H9 (cell line): Measurements from ENCODE around the gene ANKRD44. TPM values are rescaled to one million over a fixed set of nuclear protein-coding genes. Genes with fewer than 3 reads are reported as not detected.

Experiments
- DNase-seq: peaks from one replicate; pipeline ENCODE4 v3.0.0-alpha.2; 2017
- H2AFZ ChIP-seq: one replicate; pipeline ENCODE4 v1.6.1; 2013; ENCODE audit warnings: mild to moderate bottlenecking, low read length, control low read depth, moderate library complexity
- H2AK5ac ChIP-seq: 2 replicates; pipeline ENCODE4 v1.6.1; 2013; ENCODE audit warnings: low read length, control low read depth, mixed read lengths; ENCODE audit not compliant: insufficient read length
- H2BK120ac ChIP-seq: one replicate; pipeline ENCODE4 v1.6.1; 2013; ENCODE audit warnings: low read depth, mild to moderate bottlenecking, low read length, control low read depth, inconsistent platforms; ENCODE audit not compliant: poor library complexity, severe bottlenecking
- H2BK12ac ChIP-seq: 2 replicates; pipeline ENCODE4 v1.6.1; 2013; ENCODE audit warnings: low read length, control low read depth, mixed read lengths, low read depth; ENCODE audit not compliant: insufficient read length
- H2BK15ac ChIP-seq: 2 replicates; pipeline ENCODE4 v1.6.1; 2013; ENCODE audit warnings: low read depth, low read length, control low read depth
- H2BK20ac ChIP-seq: one replicate; pipeline ENCODE4 v1.6.1; 2013; ENCODE audit warnings: low read depth, mild to moderate bottlenecking, low read length, control low read depth, inconsistent platforms; ENCODE audit not compliant: poor library complexity, severe bottlenecking
- H2BK5ac ChIP-seq: 2 replicates; pipeline ENCODE4 v1.6.1; 2013; ENCODE audit warnings: low read length, control low read depth, mixed read lengths; ENCODE audit not compliant: insufficient read length
- H3K14ac ChIP-seq: 2 replicates; pipeline ENCODE4 v1.6.1; 2013; ENCODE audit warnings: low read length, control low read depth; ENCODE audit not compliant: insufficient read depth
- H3K18ac ChIP-seq: 2 replicates; pipeline ENCODE4 v1.6.1; 2013; ENCODE audit warnings: low read depth, mild to moderate bottlenecking, mixed read lengths, low read length, control low read depth; ENCODE audit not compliant: insufficient read length
- H3K23ac ChIP-seq: 2 replicates; pipeline ENCODE4 v1.6.1; 2013; ENCODE audit warnings: low read length, control low read depth, mixed read lengths, low read depth; ENCODE audit not compliant: insufficient read length
- H3K23me2 ChIP-seq: 2 replicates; pipeline ENCODE4 v1.6.1; 2013; ENCODE audit warnings: low read depth, mild to moderate bottlenecking, mixed read lengths, low read length, control low read depth; ENCODE audit not compliant: insufficient read length, poor library complexity, severe bottlenecking
- H3K27ac ChIP-seq: 2 replicates; pipeline ENCODE4 v1.5.1; 2013; ENCODE audit warnings: low read length, control low read depth, mixed read lengths, low read depth; ENCODE audit not compliant: insufficient read length
- H3K27me3 ChIP-seq: 2 replicates; pipeline ENCODE4 v1.6.1; 2013; ENCODE audit warnings: low read length, control low read depth, inconsistent platforms; ENCODE audit not compliant: insufficient read depth
- H3K4ac ChIP-seq: 2 replicates; pipeline ENCODE4 v1.6.1; 2013; ENCODE audit warnings: low read depth, mild to moderate bottlenecking, control low read depth, inconsistent platforms, low read length, moderate library complexity
- H3K4me1 ChIP-seq: 2 replicates; pipeline ENCODE4 v1.6.1; 2013; ENCODE audit warnings: low read length, control low read depth, inconsistent platforms; ENCODE audit not compliant: insufficient read depth
- H3K4me2 ChIP-seq: 2 replicates; pipeline ENCODE4 v1.6.1; 2013; ENCODE audit warnings: low read length, control low read depth, mixed read lengths; ENCODE audit not compliant: insufficient read length, insufficient read depth
- H3K56ac ChIP-seq: 2 replicates; pipeline ENCODE4 v1.6.1; 2013; ENCODE audit warnings: low read depth, mild to moderate bottlenecking, mixed read lengths, low read length, control low read depth; ENCODE audit not compliant: insufficient read length
- H3K79me1 ChIP-seq: 2 replicates; pipeline ENCODE4 v1.6.1; 2013; ENCODE audit warnings: low read depth, mild to moderate bottlenecking, moderate library complexity, low read length, control low read depth, inconsistent platforms; ENCODE audit not compliant: insufficient read depth, poor library complexity, severe bottlenecking
- H3K79me2 ChIP-seq: 2 replicates; pipeline ENCODE4 v1.6.1; 2013; ENCODE audit warnings: low read length, control low read depth, inconsistent platforms; ENCODE audit not compliant: insufficient read depth
- H3K9ac ChIP-seq: 2 replicates; pipeline ENCODE4 v1.6.1; 2013; ENCODE audit warnings: low read length, control low read depth, mixed read lengths; ENCODE audit not compliant: insufficient read length; ENCODE audit errors: extremely low read depth
- H3K9me3 ChIP-seq: one replicate; pipeline ENCODE4 v1.6.1; 2013; ENCODE audit warnings: low read depth, low read length, inconsistent platforms; ENCODE audit not compliant: control insufficient read depth
- H3T11ph ChIP-seq: one replicate; pipeline ENCODE4 v1.6.1; 2013; ENCODE audit warnings: mild to moderate bottlenecking, low read length, control low read depth, inconsistent platforms
- H4K20me1 ChIP-seq: one replicate; pipeline ENCODE4 v1.6.1; 2013; ENCODE audit not compliant: control insufficient read depth, insufficient read length, insufficient read depth
- H4K5ac ChIP-seq: 2 replicates; pipeline ENCODE4 v1.6.1; 2013; ENCODE audit warnings: low read depth, mild to moderate bottlenecking, mixed read lengths, low read length, control low read depth; ENCODE audit not compliant: insufficient read length
- H4K8ac ChIP-seq: replicated peaks from 2 replicates; pipeline ENCODE4 v1.6.1; 2013; ENCODE audit warnings: low read length, control low read depth, mixed read lengths, low read depth; ENCODE audit not compliant: insufficient read length
- H4K91ac ChIP-seq: 2 replicates; pipeline ENCODE4 v1.6.1; 2013; ENCODE audit warnings: low read depth, mild to moderate bottlenecking, moderate library complexity, mixed read lengths, low read length, control low read depth; ENCODE audit not compliant: insufficient read length
- H3K27ac Mint-ChIP-seq, 3 experiments: 2 replicates in 2 of 3; 3 replicates in 1 of 3; pipeline ENCODE4 v1.8.0; 2020 to 2021; ENCODE audit warnings: mixed read lengths in 3 of 3, mild to moderate bottlenecking in 1 of 3, moderate library complexity in 1 of 3
- H3K27me3 Mint-ChIP-seq: 2 replicates; pipeline ENCODE4 v1.8.0; 2021; ENCODE audit warnings: low read depth, mild to moderate bottlenecking, moderate library complexity, mixed read lengths
- H3K36me3 Mint-ChIP-seq, 3 experiments: 2 replicates in 2 of 3; 3 replicates in 1 of 3; pipeline ENCODE4 v1.8.0; 2020 to 2021; ENCODE audit warnings: low read depth in 3 of 3, mixed read lengths in 3 of 3; ENCODE audit not compliant: insufficient read depth in 1 of 3
- H3K4me1 Mint-ChIP-seq, 2 experiments: 2 replicates each; pipeline ENCODE4 v1.8.0; 2020; ENCODE audit warnings: mixed read lengths in 2 of 2
- H3K4me3 Mint-ChIP-seq, 2 experiments: 2 replicates in 1 of 2; 3 replicates in 1 of 2; pipeline ENCODE4 v1.8.0; 2020 to 2021; ENCODE audit warnings: mild to moderate bottlenecking in 2 of 2, mixed read lengths in 2 of 2, moderate library complexity in 1 of 2
- H3K9me3 Mint-ChIP-seq, 2 experiments: 2 replicates in 1 of 2; 3 replicates in 1 of 2; pipeline ENCODE4 v1.8.0; 2020; ENCODE audit warnings: mild to moderate bottlenecking in 2 of 2, mixed read lengths in 2 of 2, moderate library complexity in 1 of 2
- CTCF ChIP-seq: fragments of 200-600 bp; sonication (generic); conservative IDR thresholded peaks from 3 replicates; pipeline ENCODE4 v1.8.0; 2021; ENCODE audit warnings: antibody characterized with exemption, mild to moderate bottlenecking
- WGBS: extraction: QIAGEN DNeasy Blood & Tissue Kit; methylation state at CpG from one replicate; pipeline ENCODE4 v1.1.7; 2013; ENCODE audit warnings: missing lambda C conversion rate, low lambda C conversion rate, mixed read lengths; ENCODE audit not compliant: insufficient read length; ENCODE audit errors: extremely low coverage; 5-methylcytosine and 5-hydroxymethylcytosine counted together
- total RNA-seq: library from RNA; stranded (reverse); gene quantifications from 2 replicates; pipeline ENCODE4 v1.2.1, GENCODE V29; 2021

Gene ANKRD44
- total RNA-seq, 1 experiment from 2014 or later: 1.9 TPM

DNA sequence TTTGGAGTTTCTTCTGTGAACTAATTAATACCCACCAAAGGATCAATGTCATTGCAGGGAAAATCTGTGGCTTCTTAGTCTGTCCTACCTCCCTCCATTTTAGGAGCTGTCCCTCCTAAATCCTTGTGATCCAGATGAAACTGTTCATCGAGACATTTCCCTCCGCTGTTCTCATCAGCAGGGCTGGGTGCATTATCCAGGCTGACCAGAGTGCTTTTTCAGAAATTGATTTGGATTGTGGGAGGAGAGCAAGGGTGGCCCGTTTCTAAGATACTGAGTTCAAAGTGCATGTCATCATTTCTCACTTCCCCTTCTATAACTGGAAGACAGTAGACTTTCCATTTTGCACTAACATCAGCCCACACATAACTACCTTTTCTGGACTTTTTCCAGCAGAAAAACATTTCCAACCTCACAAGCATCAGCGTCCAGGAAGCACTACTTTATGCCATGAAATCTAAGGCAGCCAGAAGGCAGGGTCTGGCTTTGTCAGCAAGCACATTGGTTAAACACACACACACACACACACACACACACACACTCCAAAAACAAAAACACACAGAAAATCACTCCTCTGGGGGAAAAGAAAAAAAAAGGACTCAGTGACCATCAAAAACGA is 94.1 kb downstream of the ANKRD44 start:
- no peak overlapping the region for H3K18ac ChIP-seq
- H2AFZ ChIP-seq: no peak overlapping the region
- no peaks in the 10 kb centered on the region for H3K9me3 Mint-ChIP-seq
- no peaks in the 10 kb centered on the region for H3K79me1 ChIP-seq
- H3K4me3 Mint-ChIP-seq: no peak overlapping the region
- H2BK15ac ChIP-seq: no peak overlapping the region
- no peaks in the 10 kb centered on the region for H3K27me3 ChIP-seq
- H3K27me3 Mint-ChIP-seq: no peaks in the 10 kb centered on the region
- H3T11ph ChIP-seq: no peak overlapping the region
- H4K8ac ChIP-seq: no peak overlapping the region
- H3K79me2 ChIP-seq: no peaks in the 10 kb centered on the region
- no peak overlapping the region for H2AK5ac ChIP-seq
- H2BK5ac ChIP-seq: no peak overlapping the region
- H3K14ac ChIP-seq: no peak overlapping the region
- H2BK20ac ChIP-seq: no peak overlapping the region
- no peak overlapping the region for H3K27ac Mint-ChIP-seq
- H3K23ac ChIP-seq: no peak overlapping the region
- H3K36me3 Mint-ChIP-seq: no peaks in the 10 kb centered on the region
- no peak overlapping the region for H3K56ac ChIP-seq
- H3K23me2 ChIP-seq: no peaks in the 10 kb centered on the region
- H4K5ac ChIP-seq: no peak overlapping the region
- no peak for DNase-seq
- H3K4me2 ChIP-seq: no peak overlapping the region
- H4K91ac ChIP-seq: no peak overlapping the region
- H3K27ac ChIP-seq: no peak overlapping the region
- H2BK120ac ChIP-seq: no peak overlapping the region
- no peak overlapping the region for H3K4ac ChIP-seq
- H4K20me1 ChIP-seq: no peaks in the 10 kb centered on the region
- no peak for TF ChIP-seq CTCF
- no peaks in the 10 kb centered on the region for H3K4me1 Mint-ChIP-seq
- H3K9me3 ChIP-seq: no peaks in the 10 kb centered on the region
- no CpG with 5 or more reads among the region's 5 CpGs for WGBS
- H3K4me1 ChIP-seq: no peaks in the 10 kb centered on the region
- H2BK12ac ChIP-seq: no peak overlapping the region
- no peak overlapping the region for H3K9ac ChIP-seq
